H9 (cell line): ENCODE results near the gene P3R3URF. TPM values are rescaled to one million over a fixed set of nuclear protein-coding genes. Genes with fewer than 3 reads are reported as not detected.

ENCODE experiments used
- DNase-seq: peaks from one replicate; pipeline ENCODE4 v3.0.0-alpha.2; 2017
- H2AFZ ChIP-seq: one replicate; pipeline ENCODE4 v1.6.1; 2013; ENCODE audit warnings: mild to moderate bottlenecking, low read length, control low read depth, moderate library complexity
- H2AK5ac ChIP-seq: 2 replicates; pipeline ENCODE4 v1.6.1; 2013; ENCODE audit warnings: low read length, control low read depth, mixed read lengths; ENCODE audit not compliant: insufficient read length
- H2BK120ac ChIP-seq: one replicate; pipeline ENCODE4 v1.6.1; 2013; ENCODE audit warnings: low read depth, mild to moderate bottlenecking, low read length, control low read depth, inconsistent platforms; ENCODE audit not compliant: poor library complexity, severe bottlenecking
- H2BK12ac ChIP-seq: 2 replicates; pipeline ENCODE4 v1.6.1; 2013; ENCODE audit warnings: low read length, control low read depth, mixed read lengths, low read depth; ENCODE audit not compliant: insufficient read length
- H2BK15ac ChIP-seq: 2 replicates; pipeline ENCODE4 v1.6.1; 2013; ENCODE audit warnings: low read depth, low read length, control low read depth
- H2BK20ac ChIP-seq: one replicate; pipeline ENCODE4 v1.6.1; 2013; ENCODE audit warnings: low read depth, mild to moderate bottlenecking, low read length, control low read depth, inconsistent platforms; ENCODE audit not compliant: poor library complexity, severe bottlenecking
- H2BK5ac ChIP-seq: 2 replicates; pipeline ENCODE4 v1.6.1; 2013; ENCODE audit warnings: low read length, control low read depth, mixed read lengths; ENCODE audit not compliant: insufficient read length
- H3K14ac ChIP-seq: 2 replicates; pipeline ENCODE4 v1.6.1; 2013; ENCODE audit warnings: low read length, control low read depth; ENCODE audit not compliant: insufficient read depth
- H3K18ac ChIP-seq: 2 replicates; pipeline ENCODE4 v1.6.1; 2013; ENCODE audit warnings: low read depth, mild to moderate bottlenecking, mixed read lengths, low read length, control low read depth; ENCODE audit not compliant: insufficient read length
- H3K23ac ChIP-seq: 2 replicates; pipeline ENCODE4 v1.6.1; 2013; ENCODE audit warnings: low read length, control low read depth, mixed read lengths, low read depth; ENCODE audit not compliant: insufficient read length
- H3K23me2 ChIP-seq: 2 replicates; pipeline ENCODE4 v1.6.1; 2013; ENCODE audit warnings: low read depth, mild to moderate bottlenecking, mixed read lengths, low read length, control low read depth; ENCODE audit not compliant: insufficient read length, poor library complexity, severe bottlenecking
- H3K27ac ChIP-seq: 2 replicates; pipeline ENCODE4 v1.5.1; 2013; ENCODE audit warnings: low read length, control low read depth, mixed read lengths, low read depth; ENCODE audit not compliant: insufficient read length
- H3K27me3 ChIP-seq: 2 replicates; pipeline ENCODE4 v1.6.1; 2013; ENCODE audit warnings: low read length, control low read depth, inconsistent platforms; ENCODE audit not compliant: insufficient read depth
- H3K4ac ChIP-seq: 2 replicates; pipeline ENCODE4 v1.6.1; 2013; ENCODE audit warnings: low read depth, mild to moderate bottlenecking, control low read depth, inconsistent platforms, low read length, moderate library complexity
- H3K4me1 ChIP-seq: 2 replicates; pipeline ENCODE4 v1.6.1; 2013; ENCODE audit warnings: low read length, control low read depth, inconsistent platforms; ENCODE audit not compliant: insufficient read depth
- H3K4me2 ChIP-seq: 2 replicates; pipeline ENCODE4 v1.6.1; 2013; ENCODE audit warnings: low read length, control low read depth, mixed read lengths; ENCODE audit not compliant: insufficient read length, insufficient read depth
- H3K56ac ChIP-seq: 2 replicates; pipeline ENCODE4 v1.6.1; 2013; ENCODE audit warnings: low read depth, mild to moderate bottlenecking, mixed read lengths, low read length, control low read depth; ENCODE audit not compliant: insufficient read length
- H3K79me1 ChIP-seq: 2 replicates; pipeline ENCODE4 v1.6.1; 2013; ENCODE audit warnings: low read depth, mild to moderate bottlenecking, moderate library complexity, low read length, control low read depth, inconsistent platforms; ENCODE audit not compliant: insufficient read depth, poor library complexity, severe bottlenecking
- H3K79me2 ChIP-seq: 2 replicates; pipeline ENCODE4 v1.6.1; 2013; ENCODE audit warnings: low read length, control low read depth, inconsistent platforms; ENCODE audit not compliant: insufficient read depth
- H3K9ac ChIP-seq: 2 replicates; pipeline ENCODE4 v1.6.1; 2013; ENCODE audit warnings: low read length, control low read depth, mixed read lengths; ENCODE audit not compliant: insufficient read length; ENCODE audit errors: extremely low read depth
- H3K9me3 ChIP-seq: one replicate; pipeline ENCODE4 v1.6.1; 2013; ENCODE audit warnings: low read depth, low read length, inconsistent platforms; ENCODE audit not compliant: control insufficient read depth
- H3T11ph ChIP-seq: one replicate; pipeline ENCODE4 v1.6.1; 2013; ENCODE audit warnings: mild to moderate bottlenecking, low read length, control low read depth, inconsistent platforms
- H4K20me1 ChIP-seq: one replicate; pipeline ENCODE4 v1.6.1; 2013; ENCODE audit not compliant: control insufficient read depth, insufficient read length, insufficient read depth
- H4K5ac ChIP-seq: 2 replicates; pipeline ENCODE4 v1.6.1; 2013; ENCODE audit warnings: low read depth, mild to moderate bottlenecking, mixed read lengths, low read length, control low read depth; ENCODE audit not compliant: insufficient read length
- H4K8ac ChIP-seq: replicated peaks from 2 replicates; pipeline ENCODE4 v1.6.1; 2013; ENCODE audit warnings: low read length, control low read depth, mixed read lengths, low read depth; ENCODE audit not compliant: insufficient read length
- H4K91ac ChIP-seq: 2 replicates; pipeline ENCODE4 v1.6.1; 2013; ENCODE audit warnings: low read depth, mild to moderate bottlenecking, moderate library complexity, mixed read lengths, low read length, control low read depth; ENCODE audit not compliant: insufficient read length
- H3K27ac Mint-ChIP-seq, 3 experiments: 2 replicates in 2 of 3; 3 replicates in 1 of 3; pipeline ENCODE4 v1.8.0; 2020 to 2021; ENCODE audit warnings: mixed read lengths in 3 of 3, mild to moderate bottlenecking in 1 of 3, moderate library complexity in 1 of 3
- H3K27me3 Mint-ChIP-seq: 2 replicates; pipeline ENCODE4 v1.8.0; 2021; ENCODE audit warnings: low read depth, mild to moderate bottlenecking, moderate library complexity, mixed read lengths
- H3K36me3 Mint-ChIP-seq, 3 experiments: 2 replicates in 2 of 3; 3 replicates in 1 of 3; pipeline ENCODE4 v1.8.0; 2020 to 2021; ENCODE audit warnings: low read depth in 3 of 3, mixed read lengths in 3 of 3; ENCODE audit not compliant: insufficient read depth in 1 of 3
- H3K4me1 Mint-ChIP-seq, 2 experiments: 2 replicates each; pipeline ENCODE4 v1.8.0; 2020; ENCODE audit warnings: mixed read lengths in 2 of 2
- H3K4me3 Mint-ChIP-seq, 2 experiments: 2 replicates in 1 of 2; 3 replicates in 1 of 2; pipeline ENCODE4 v1.8.0; 2020 to 2021; ENCODE audit warnings: mild to moderate bottlenecking in 2 of 2, mixed read lengths in 2 of 2, moderate library complexity in 1 of 2
- H3K9me3 Mint-ChIP-seq, 2 experiments: 2 replicates in 1 of 2; 3 replicates in 1 of 2; pipeline ENCODE4 v1.8.0; 2020; ENCODE audit warnings: mild to moderate bottlenecking in 2 of 2, mixed read lengths in 2 of 2, moderate library complexity in 1 of 2
- CTCF ChIP-seq: fragments of 200-600 bp; sonication (generic); conservative IDR thresholded peaks from 3 replicates; pipeline ENCODE4 v1.8.0; 2021; ENCODE audit warnings: antibody characterized with exemption, mild to moderate bottlenecking
- WGBS: extraction: QIAGEN DNeasy Blood & Tissue Kit; methylation state at CpG from one replicate; pipeline ENCODE4 v1.1.7; 2013; ENCODE audit warnings: missing lambda C conversion rate, low lambda C conversion rate, mixed read lengths; ENCODE audit not compliant: insufficient read length; ENCODE audit errors: extremely low coverage; 5-methylcytosine and 5-hydroxymethylcytosine counted together
- total RNA-seq: library from RNA; stranded (reverse); gene quantifications from 2 replicates; pipeline ENCODE4 v1.2.1, GENCODE V29; 2021

Gene P3R3URF
- total RNA-seq, 1 experiment from 2014 or later: not detected

- H3K27me3 ChIP-seq: no peaks in the 10 kb centered on the region
- DNase-seq: no peak
- no peak overlapping the region for H3K14ac ChIP-seq
- Mint-ChIP-seq H3K27ac (no peak overlapping the region), H3K27me3 (peaks cover 1% of the 10 kb centered on the region; the same call in 1 of the 2 replicates), H3K4me1 (no peaks in the 10 kb centered on the region), H3K36me3 (no peaks in the 10 kb centered on the region; a peak in 1 of 7 replicates), H3K9me3 (no peaks in the 10 kb centered on the region), H3K4me3 (no peak overlapping the region)
- no peak overlapping the region for H3K27ac ChIP-seq
- H3K4me1 ChIP-seq: no peaks in the 10 kb centered on the region
- H2BK120ac ChIP-seq: no peak overlapping the region
- WGBS: no CpG with 5 or more reads among the region's 13 CpGs
- H3K4me2 ChIP-seq: no peak overlapping the region
- no peak overlapping the region for H4K5ac ChIP-seq
- no peak overlapping the region for H2AK5ac ChIP-seq
- no peak overlapping the region for H4K91ac ChIP-seq
- H3K9ac ChIP-seq: no peak overlapping the region
- no peaks in the 10 kb centered on the region for H3K23me2 ChIP-seq
- H3T11ph ChIP-seq: no peak overlapping the region
- no peak overlapping the region for H2BK5ac ChIP-seq
- H2BK15ac ChIP-seq: no peak overlapping the region
- no peak overlapping the region for H3K4ac ChIP-seq
- H2BK12ac ChIP-seq: no peak overlapping the region
- H3K56ac ChIP-seq: no peak overlapping the region
- H2BK20ac ChIP-seq: no peak overlapping the region
- H4K8ac ChIP-seq: no peak overlapping the region
- H3K79me1 ChIP-seq: no peaks in the 10 kb centered on the region
- TF ChIP-seq CTCF: no peak
- no peaks in the 10 kb centered on the region for H3K79me2 ChIP-seq
- H3K23ac ChIP-seq: no peak overlapping the region
- no peak overlapping the region for H2AFZ ChIP-seq
- no peaks in the 10 kb centered on the region for H3K9me3 ChIP-seq
- no peak overlapping the region for H3K18ac ChIP-seq
- H4K20me1 ChIP-seq: no peaks in the 10 kb centered on the region
Measured at GRCh38 chr1:46158312-46159281, 17.7 kb downstream of the P3R3URF start.
